Limb (tissue), 2 donors: ENCODE measurements around the gene CISD3.

ENCODE experiments used
- DNase-seq, 2 donors: peaks; one replicate each; pipeline ENCODE4 v3.0.0-alpha.2; 2016; ENCODE audit errors: extremely low spot score in 2 of 2

The CISD3 gene, protein sequence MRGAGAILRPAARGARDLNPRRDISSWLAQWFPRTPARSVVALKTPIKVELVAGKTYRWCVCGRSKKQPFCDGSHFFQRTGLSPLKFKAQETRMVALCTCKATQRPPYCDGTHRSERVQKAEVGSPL

GRCh38 chr17:38729886-38730525, at the start of gene CISD3:
CISD3 (plus strand) TSS chr17:38730341; CDS start chr17:38730359, 18 bp downstream.
- DNase-seq: peak; percentile 83 to 87

DNA sequence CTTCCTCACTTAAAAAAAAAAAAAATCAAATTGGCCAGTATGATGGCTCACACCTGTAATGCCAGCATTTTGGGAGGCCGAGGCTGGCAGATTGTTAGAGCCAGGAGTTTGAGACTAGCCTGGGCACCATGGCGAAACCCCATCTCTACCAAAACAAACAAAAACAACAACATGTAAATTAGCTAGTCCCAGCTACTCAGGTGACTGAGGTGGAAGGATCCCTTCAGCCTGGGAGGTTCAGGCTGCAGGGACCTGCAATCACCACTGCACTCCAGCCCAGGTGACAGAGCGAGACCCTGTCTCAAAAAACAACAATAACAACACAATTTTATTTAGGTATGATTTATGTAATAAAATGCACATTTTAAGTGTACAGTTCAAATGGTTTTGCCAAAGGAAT, 49.0 kb upstream of the CISD3 start:
- no peak for DNase-seq

DNA sequence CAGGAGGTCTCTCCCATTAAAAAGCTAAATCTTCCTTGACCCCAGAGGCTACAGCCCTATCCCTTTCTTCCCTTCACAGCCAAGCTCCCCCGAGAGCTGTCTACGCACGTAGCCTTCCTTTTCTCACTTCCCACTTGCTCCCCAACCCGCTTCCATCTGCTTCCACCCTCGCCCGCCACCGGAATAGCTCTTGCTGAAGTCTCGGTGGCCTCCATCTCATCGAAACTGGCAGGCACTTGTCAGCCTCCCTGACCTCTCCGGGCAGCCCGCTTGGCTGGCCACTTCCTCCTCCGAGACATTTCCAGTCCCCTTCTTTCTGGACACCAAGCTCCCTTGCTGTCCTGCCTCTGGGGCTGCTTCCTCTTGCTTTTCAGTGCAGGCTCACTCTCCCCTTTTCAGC, 44.6 kb upstream of the CISD3 start:
- DNase-seq: no peak

DNA sequence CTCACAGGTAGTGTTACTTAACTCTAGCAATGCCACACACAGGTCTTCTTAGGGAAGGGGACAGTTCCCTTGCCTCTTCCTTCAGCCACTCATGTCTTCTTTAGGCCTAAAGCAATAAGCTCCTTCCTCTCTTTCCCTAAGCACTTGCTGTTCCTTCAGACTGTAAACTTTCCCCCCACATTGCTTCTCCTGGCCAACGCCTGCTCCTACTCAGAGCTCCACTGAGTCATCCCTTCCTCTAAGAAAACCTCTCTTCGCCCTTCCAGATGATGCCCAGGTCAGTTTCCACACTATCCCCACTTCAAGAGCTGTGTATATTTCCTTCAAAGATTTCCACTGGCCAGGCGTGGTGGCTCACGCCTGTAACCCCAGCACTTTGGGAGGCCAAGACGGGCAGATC, 42.9 kb upstream of the CISD3 start:
- DNase-seq: no peak

DNA sequence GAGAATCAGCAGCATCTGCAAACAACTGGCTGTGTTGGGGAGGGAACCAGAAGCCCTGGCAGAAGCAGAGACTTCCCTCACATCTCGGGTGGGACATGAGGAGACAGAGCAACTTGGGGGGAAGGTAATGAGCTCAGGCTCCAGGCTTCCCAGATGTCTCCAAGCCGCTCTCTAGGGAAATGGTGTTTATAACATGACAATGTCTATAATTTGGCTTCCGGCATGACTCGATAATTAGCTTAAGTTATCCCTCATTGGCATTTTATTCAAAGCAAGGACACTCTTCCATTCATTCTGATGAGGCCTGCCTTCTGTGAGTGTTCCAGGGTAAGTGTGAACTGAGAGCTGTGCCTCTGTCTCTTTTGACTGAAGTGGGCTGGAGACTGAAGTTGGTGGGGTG, 39.8 kb upstream of the CISD3 start:
- no peak for DNase-seq

- no peak for DNase-seq
Measured at GRCh38 chr17:38691154-38691553, 39.0 kb upstream of the CISD3 start.

DNA sequence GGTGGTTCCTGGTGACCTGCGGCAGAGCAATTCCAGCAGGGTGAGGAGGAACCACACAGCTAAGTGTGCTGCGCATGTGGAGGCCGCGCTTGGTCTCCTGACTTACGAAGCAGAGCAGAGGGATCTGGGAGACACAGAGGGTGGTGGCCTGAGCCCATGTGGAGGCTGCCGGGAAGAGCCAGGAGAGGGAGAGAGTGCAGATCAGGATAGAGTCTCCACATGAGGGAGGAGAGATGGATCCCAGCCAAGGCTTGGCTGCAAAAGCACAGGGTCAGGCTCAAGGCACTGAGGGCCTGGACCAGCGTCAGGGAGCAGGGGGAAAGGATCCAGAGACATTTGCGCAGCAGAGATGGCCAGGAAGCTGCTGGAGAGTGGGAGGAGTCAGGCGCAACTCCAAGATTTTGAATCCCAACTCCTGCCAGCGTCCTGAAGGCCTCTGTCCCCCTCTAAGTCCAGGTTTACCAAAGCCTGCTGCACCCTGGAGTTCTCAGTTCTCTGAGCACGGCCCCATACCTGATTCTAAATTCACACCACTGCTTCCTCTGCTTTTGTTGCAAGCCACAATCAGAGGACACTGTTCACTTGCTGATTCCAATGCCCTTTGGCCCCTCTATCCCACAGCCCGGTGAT, 36.3 kb upstream of the CISD3 start:
- peak; percentile 64 to 68 for DNase-seq

DNA sequence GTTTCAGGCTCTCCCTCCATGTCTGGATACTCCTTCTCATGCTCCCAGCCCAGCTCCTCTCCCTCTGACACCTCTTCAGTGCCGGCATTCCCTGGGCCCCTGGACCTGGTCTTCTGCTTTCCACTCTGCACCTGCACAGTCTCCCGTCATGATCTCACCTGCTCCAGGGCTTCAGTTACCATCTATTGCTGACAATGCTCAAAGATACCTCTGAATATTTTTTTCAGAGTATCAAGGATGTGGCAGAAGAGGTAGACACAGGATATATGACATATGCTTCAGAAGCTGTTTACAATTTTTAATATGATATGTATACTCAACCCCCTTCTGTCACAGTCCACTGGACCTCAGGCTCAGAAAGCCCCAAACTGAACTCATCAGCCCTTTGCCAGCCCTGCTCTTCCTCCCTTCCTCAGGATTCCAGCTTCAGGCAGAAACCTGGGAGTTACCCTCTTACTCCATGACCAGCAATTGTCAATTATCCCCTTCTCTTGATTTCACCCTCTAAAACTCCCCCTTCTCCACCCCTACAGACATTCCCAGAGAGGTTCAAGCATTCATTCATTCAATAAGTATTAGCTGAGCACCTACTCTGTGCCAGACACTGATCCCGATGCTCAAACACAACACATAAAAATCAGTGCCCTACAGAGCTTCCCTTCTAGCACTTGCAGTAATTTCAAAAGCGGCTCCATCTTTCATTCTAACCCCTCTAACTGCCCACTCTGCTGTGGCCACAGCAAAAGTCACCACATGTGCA, 32.9 kb upstream of the CISD3 start:
- no peak for DNase-seq

DNA sequence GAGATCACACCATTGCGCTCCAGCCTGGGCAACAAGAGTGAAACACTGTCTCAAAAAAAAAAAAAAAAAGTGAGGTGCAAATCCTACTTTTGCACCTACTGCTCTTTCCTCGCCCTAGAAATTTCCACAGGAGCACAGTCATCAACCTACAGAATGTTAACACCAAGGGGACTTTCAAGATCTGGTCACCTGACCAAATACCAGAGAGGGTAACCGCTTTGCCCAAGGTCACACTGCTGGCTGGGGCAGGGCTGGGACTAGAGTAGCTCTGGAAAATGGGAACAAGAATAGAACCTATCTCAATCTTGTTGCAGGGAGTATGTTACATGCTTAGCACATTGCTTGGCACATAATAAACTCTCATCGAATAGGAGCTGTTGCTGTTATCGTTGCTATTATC, 31.4 kb upstream of the CISD3 start:
- no peak for DNase-seq

- peak in 1 of 2 donors; percentile 15 for DNase-seq
Measured at GRCh38 chr17:38701504-38702165, 28.5 kb upstream of the CISD3 start.

DNA sequence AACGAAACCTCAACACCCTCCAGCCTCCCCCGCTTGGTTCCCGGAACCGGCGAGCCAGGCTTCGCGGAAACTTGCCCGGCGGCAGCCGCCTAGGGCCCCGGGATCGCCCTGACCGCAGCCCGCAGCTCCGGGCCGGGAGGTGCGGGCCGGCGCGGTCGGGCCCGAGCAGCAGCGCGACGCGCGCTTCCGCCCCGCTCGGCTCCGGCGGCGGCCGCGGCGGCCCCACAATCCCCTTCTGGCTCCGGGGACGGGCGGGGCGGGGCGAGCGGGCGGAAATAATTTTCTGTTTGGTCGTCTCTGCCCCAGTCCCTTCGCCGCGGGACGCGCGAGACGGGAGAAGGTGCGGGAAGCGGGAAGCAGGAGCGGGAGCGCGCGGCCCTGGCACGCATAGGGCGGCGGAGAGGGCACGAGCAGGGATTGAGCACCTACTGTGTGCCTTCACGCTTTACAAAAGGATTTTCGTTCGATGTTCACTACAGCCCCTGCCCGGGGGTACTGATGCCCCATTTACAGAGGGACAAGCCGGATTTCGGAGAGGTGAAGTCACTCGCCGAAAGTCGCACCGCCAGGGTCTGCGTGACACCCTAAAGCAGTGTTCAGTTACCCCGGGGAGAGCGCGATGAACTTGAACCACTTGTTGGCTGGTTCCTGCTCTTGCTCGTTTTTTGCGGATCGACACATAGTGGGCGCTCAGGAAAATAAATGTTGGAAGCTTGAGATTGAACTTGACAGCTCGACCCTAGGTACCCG, 27.8 kb upstream of the CISD3 start:
- DNase-seq: peak; percentile 73 to 92

GRCh38 chr17:38702916-38703741, 27.0 kb upstream of the CISD3 start:
- no peak for DNase-seq

GRCh38 chr17:38703742-38704605, 26.2 kb upstream of the CISD3 start:
- peak; percentile 54 to 78 for DNase-seq

DNA sequence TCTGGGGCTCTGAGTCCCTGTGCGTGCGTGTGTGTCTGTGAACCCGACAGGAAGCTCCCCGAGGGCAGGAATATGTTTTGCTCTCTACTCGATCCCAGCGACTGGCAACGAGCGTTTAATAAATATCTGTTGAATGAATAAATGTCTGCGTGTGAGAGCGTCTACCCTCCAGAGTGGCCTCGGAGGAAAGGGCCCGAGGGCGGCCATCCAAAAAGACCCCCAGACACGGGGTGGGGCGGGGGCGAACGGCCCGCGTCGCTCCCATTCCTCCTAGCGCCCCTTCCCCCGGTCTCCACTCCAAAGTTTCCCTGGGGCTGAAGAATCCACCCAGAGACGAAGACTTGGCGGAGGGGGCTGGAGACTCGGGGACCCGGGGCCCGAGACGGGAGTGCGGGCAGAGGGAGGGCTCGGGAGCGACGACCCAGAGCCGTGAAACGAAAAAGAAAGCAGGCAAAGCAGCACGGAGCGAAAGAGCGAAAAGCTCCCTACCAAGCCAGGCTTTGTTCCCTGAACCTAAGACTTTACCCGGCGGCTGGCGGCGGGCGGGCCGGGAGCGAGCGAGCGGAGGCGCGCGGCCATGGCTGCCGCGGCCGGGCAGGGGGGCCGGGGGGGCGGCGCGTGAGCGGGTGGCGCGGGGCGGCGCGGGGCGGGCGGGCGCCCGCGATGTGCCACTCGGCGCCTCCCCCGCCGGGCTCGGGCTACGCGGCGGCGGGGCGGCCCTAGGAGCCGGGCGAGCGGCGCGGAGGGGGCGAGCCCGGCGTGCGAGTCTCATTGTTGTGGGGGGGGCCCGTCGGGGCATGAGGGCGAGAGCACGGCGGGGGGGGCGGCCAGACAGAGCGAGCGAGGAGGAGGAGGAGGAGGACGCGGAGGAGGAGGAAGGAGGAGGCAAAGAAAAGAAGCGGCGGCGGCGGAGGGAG, 25.3 kb upstream of the CISD3 start, which contains the start of gene MLLT6:
Gene MLLT6 (plus strand): TSS at position 668 of the 917 bp plus-strand sequence. CDS start 360 bp downstream, outside the sequence.
- peak; percentile 86 to 88 for DNase-seq

GRCh38 chr17:38705523-38705802, 24.7 kb upstream of the CISD3 start:
- DNase-seq: no peak

DNA sequence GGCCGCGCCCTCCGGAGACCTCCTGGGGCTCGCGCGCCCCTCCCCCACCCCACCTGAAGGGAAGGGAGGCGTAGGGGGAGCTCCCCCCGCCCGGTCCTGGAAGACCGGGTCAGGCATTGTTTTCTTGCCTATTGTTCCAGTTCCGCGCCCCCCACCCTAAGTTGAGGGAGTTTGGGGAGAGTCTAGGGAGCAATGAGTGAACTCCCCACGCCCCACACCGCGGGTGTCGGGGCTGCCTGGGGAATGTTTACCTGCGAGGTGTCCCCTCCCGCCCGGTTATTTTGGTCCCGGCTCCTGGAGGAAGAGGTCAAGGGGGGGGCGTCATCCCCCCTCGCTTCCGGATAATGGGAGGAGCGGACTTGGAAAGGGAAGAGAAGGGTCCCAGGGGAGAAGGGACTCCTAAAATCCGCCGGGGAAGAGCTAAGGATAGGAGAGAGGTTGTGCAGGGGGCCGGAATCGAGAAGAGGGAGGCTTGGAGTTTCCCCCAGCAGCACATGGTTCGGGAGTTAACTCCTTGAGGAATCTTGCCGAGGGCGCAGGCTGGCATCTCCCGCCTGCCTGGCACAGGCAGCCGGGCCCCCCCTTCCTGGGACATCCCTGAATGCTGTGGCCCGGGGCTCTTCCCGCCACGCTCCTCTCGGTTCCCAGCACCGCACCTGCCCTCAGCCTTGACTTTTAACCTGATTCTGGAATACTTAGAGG, 24.2 kb upstream of the CISD3 start:
- DNase-seq: peak; percentile 16 to 68

GRCh38 chr17:38706505-38707216, 23.5 kb upstream of the CISD3 start:
- no peak for DNase-seq
